WTC11 (cell line): ENCODE data around the gene LY6G5C. TPM values are rescaled to one million over a fixed set of nuclear protein-coding genes. Genes with fewer than 3 reads are reported as not detected.

Source experiments
- ATF1 ChIP-seq: sonication (generic); formaldehyde crosslinking; IDR thresholded peaks from 2 replicates; pipeline ENCODE4 v1.8.1; 2023; ENCODE audit warnings: mild to moderate bottlenecking, moderate library complexity, missing genetic modification reagents
- CREM ChIP-seq: sonication (generic); formaldehyde crosslinking; IDR thresholded peaks from 2 replicates; pipeline ENCODE4 v1.8.1; 2022; ENCODE audit warnings: mild to moderate bottlenecking, missing genetic modification reagents, moderate library complexity
- ETV6 ChIP-seq: sonication (generic); formaldehyde crosslinking; IDR thresholded peaks from 2 replicates; pipeline ENCODE4 v1.8.1; 2022; ENCODE audit warnings: mild to moderate bottlenecking, missing genetic modification reagents
- FOXK1 ChIP-seq: sonication (generic); formaldehyde crosslinking; IDR thresholded peaks from 2 replicates; pipeline ENCODE4 v1.8.0; 2022; ENCODE audit warnings: mild to moderate bottlenecking, moderate library complexity, missing genetic modification reagents
- FOXP1 ChIP-seq: sonication (generic); formaldehyde crosslinking; IDR thresholded peaks from 2 replicates; pipeline ENCODE4 v1.8.0; 2022; ENCODE audit warnings: missing genetic modification reagents, mild to moderate bottlenecking, moderate library complexity, borderline replicate concordance
- GABPB1 ChIP-seq: sonication (generic); formaldehyde crosslinking; IDR thresholded peaks from 2 replicates; pipeline ENCODE4 v1.8.1; 2023; ENCODE audit warnings: mild to moderate bottlenecking, missing genetic modification reagents
- JAZF1 ChIP-seq: fragments of 250-450 bp; sonication (Bioruptor Pico); IDR thresholded peaks from 2 replicates; pipeline ENCODE4 v1.9.0; 2021; ENCODE audit warnings: moderate library complexity, mild to moderate bottlenecking, inconsistent platforms
- NR2C2 ChIP-seq: sonication (generic); formaldehyde crosslinking; IDR thresholded peaks from 2 replicates; pipeline ENCODE4 v1.8.0; 2022; ENCODE audit warnings: mild to moderate bottlenecking, missing genetic modification reagents
- NR3C1 ChIP-seq: sonication (generic); formaldehyde crosslinking; conservative IDR thresholded peaks from 2 replicates; pipeline ENCODE4 v1.8.1; 2023; ENCODE audit warnings: low read depth, mild to moderate bottlenecking, missing genetic modification reagents
- PRRX2 ChIP-seq: fragments of 250-450 bp; sonication (Bioruptor Pico); IDR thresholded peaks from 2 replicates; pipeline ENCODE4 v1.8.0; 2021; ENCODE audit warnings: mild to moderate bottlenecking
- ZNF232 ChIP-seq: sonication (generic); formaldehyde crosslinking; IDR thresholded peaks from 2 replicates; pipeline ENCODE4 v1.8.0; 2022; ENCODE audit warnings: mild to moderate bottlenecking, missing genetic modification reagents
- ZNF317 ChIP-seq: sonication (generic); formaldehyde crosslinking; IDR thresholded peaks from 2 replicates; pipeline ENCODE4 v1.8.1; 2023; ENCODE audit warnings: low read depth, mild to moderate bottlenecking, moderate library complexity, missing genetic modification reagents, borderline replicate concordance
- ZNF396 ChIP-seq: fragments of 250-450 bp; sonication (Bioruptor Pico); IDR thresholded peaks from 2 replicates; pipeline ENCODE4 v1.8.0; 2021; ENCODE audit warnings: mild to moderate bottlenecking, moderate library complexity, borderline replicate concordance
- total RNA-seq: library from RNA; stranded (reverse); gene quantifications from 3 replicates; pipeline ENCODE4 v1.2.3, GENCODE V29; 2021
- TF ChIP-seq, protein P1 (sequence below): sonication (generic); formaldehyde crosslinking; IDR thresholded peaks from 2 replicates; pipeline ENCODE4 v1.8.1; 2023; ENCODE audit warnings: mild to moderate bottlenecking, missing genetic modification reagents, borderline replicate concordance
- TF ChIP-seq, protein P2 (sequence below): sonication (generic); formaldehyde crosslinking; IDR thresholded peaks from 2 replicates; pipeline ENCODE4 v1.8.0; 2022; ENCODE audit warnings: mild to moderate bottlenecking, missing genetic modification reagents
- TF ChIP-seq, protein P3 (sequence below): sonication (generic); formaldehyde crosslinking; IDR thresholded peaks from 2 replicates; pipeline ENCODE4 v1.8.1; 2022; ENCODE audit warnings: missing genetic modification reagents, borderline replicate concordance
- TF ChIP-seq, protein P4 (sequence below): sonication (generic); formaldehyde crosslinking; IDR thresholded peaks from 2 replicates; pipeline ENCODE4 v1.8.1; 2022; ENCODE audit warnings: low read depth, missing genetic modification reagents, borderline replicate concordance
- TF ChIP-seq, protein P5 (sequence below): fragments of 200-600 bp; IDR thresholded peaks from 2 replicates; pipeline ENCODE4 v1.8.0; 2022; ENCODE audit warnings: antibody characterized with exemption
- TF ChIP-seq, protein P6 (sequence below): sonication (generic); formaldehyde crosslinking; IDR thresholded peaks from 2 replicates; pipeline ENCODE4 v1.8.1; 2022; ENCODE audit warnings: low read depth, mild to moderate bottlenecking, moderate library complexity, missing genetic modification reagents, borderline replicate concordance

LY6G5C gene
- total RNA-seq, 1 experiment from 2014 or later, result 1.0 TPM

DNA sequence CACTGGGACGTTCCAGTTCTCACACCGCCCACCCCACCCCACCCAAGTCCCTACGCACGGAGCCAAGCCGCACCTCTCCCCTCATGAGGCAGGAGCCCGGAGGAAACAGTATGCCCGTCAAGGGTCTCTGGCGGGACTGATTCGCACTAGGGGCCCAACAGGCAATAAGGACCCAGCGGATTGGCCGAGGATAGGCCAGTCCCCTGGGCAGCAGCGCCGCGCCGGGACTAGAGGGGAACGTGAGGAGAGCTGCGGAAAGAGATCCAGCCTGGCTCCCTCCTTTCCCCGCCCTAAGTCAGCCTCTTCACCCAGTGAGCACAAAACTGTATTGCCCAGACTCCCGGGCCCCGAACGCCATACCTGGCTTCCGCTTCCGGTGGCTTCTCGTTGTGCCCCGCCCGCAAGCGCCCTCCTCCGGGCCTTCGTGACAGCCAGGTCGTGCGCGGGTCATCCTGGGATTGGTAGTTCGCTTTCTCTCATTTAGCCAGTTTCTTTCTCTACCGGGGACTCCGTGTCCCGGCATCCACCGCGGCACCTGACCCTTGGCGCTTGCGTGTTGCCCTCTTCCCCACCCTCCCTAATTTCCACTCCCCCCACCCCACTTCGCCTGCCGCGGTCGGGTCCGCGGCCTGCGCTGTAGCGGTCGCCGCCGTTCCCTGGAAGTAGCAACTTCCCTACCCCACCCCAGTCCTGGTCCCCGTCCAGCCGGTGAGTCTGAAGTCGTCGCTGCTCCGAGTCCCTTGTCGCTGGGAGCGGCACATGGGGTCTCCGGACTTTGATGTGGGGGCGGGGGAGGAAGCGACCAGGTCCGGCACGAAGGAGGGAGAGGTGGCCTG, 15.1 kb downstream of the LY6G5C start, which contains the start of gene CSNK2B (continued):
- TF ChIP-seq, protein P1, sequence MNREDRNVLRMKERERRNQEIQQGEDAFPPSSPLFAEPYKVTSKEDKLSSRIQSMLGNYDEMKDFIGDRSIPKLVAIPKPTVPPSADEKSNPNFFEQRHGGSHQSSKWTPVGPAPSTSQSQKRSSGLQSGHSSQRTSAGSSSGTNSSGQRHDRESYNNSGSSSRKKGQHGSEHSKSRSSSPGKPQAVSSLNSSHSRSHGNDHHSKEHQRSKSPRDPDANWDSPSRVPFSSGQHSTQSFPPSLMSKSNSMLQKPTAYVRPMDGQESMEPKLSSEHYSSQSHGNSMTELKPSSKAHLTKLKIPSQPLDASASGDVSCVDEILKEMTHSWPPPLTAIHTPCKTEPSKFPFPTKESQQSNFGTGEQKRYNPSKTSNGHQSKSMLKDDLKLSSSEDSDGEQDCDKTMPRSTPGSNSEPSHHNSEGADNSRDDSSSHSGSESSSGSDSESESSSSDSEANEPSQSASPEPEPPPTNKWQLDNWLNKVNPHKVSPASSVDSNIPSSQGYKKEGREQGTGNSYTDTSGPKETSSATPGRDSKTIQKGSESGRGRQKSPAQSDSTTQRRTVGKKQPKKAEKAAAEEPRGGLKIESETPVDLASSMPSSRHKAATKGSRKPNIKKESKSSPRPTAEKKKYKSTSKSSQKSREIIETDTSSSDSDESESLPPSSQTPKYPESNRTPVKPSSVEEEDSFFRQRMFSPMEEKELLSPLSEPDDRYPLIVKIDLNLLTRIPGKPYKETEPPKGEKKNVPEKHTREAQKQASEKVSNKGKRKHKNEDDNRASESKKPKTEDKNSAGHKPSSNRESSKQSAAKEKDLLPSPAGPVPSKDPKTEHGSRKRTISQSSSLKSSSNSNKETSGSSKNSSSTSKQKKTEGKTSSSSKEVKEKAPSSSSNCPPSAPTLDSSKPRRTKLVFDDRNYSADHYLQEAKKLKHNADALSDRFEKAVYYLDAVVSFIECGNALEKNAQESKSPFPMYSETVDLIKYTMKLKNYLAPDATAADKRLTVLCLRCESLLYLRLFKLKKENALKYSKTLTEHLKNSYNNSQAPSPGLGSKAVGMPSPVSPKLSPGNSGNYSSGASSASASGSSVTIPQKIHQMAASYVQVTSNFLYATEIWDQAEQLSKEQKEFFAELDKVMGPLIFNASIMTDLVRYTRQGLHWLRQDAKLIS (CRISPR knock-in tag), result no peak
- TF ChIP-seq, protein P2, sequence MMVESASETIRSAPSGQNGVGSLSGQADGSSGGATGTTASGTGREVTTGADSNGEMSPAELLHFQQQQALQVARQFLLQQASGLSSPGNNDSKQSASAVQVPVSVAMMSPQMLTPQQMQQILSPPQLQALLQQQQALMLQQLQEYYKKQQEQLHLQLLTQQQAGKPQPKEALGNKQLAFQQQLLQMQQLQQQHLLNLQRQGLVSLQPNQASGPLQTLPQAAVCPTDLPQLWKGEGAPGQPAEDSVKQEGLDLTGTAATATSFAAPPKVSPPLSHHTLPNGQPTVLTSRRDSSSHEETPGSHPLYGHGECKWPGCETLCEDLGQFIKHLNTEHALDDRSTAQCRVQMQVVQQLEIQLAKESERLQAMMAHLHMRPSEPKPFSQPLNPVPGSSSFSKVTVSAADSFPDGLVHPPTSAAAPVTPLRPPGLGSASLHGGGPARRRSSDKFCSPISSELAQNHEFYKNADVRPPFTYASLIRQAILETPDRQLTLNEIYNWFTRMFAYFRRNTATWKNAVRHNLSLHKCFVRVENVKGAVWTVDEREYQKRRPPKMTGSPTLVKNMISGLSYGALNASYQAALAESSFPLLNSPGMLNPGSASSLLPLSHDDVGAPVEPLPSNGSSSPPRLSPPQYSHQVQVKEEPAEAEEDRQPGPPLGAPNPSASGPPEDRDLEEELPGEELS (CRISPR knock-in tag), result peak; percentile 4; the same call in 1 of the 2 replicates
- TF ChIP-seq ETV6 (CRISPR knock-in tag) (0 out of 2 replicates have a peak, but pooled peaks have one; percentile 29), FOXP1 (CRISPR knock-in tag) (no peak), PRRX2 (CRISPR knock-in tag) (no peak), NR2C2 (CRISPR knock-in tag) (peak; percentile 75), ZNF317 (CRISPR knock-in tag) (no peak), JAZF1 (CRISPR knock-in tag) (no peak), NR3C1 (CRISPR knock-in tag) (no peak), ATF1 (CRISPR knock-in tag) (no peak), ZNF396 (no peak), GABPB1 (peak; percentile 76; the same call in 1 of the 2 replicates), FOXK1 (CRISPR knock-in tag) (peak; percentile 73; the same call in 1 of the 2 replicates), CREM (CRISPR knock-in tag) (peak; percentile 15; the same call in 1 of the 2 replicates), ZNF232 (CRISPR knock-in tag) (0 out of 2 replicates have a peak, but pooled peaks have one; percentile 34)
- TF ChIP-seq, protein P3, sequence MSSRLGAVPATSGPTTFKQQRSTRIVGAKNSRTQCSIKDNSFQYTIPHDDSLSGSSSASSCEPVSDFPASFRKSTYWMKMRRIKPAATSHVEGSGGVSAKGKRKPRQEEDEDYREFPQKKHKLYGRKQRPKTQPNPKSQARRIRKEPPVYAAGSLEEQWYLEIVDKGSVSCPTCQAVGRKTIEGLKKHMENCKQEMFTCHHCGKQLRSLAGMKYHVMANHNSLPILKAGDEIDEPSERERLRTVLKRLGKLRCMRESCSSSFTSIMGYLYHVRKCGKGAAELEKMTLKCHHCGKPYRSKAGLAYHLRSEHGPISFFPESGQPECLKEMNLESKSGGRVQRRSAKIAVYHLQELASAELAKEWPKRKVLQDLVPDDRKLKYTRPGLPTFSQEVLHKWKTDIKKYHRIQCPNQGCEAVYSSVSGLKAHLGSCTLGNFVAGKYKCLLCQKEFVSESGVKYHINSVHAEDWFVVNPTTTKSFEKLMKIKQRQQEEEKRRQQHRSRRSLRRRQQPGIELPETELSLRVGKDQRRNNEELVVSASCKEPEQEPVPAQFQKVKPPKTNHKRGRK (CRISPR knock-in tag), result no peak
- TF ChIP-seq, protein P4, sequence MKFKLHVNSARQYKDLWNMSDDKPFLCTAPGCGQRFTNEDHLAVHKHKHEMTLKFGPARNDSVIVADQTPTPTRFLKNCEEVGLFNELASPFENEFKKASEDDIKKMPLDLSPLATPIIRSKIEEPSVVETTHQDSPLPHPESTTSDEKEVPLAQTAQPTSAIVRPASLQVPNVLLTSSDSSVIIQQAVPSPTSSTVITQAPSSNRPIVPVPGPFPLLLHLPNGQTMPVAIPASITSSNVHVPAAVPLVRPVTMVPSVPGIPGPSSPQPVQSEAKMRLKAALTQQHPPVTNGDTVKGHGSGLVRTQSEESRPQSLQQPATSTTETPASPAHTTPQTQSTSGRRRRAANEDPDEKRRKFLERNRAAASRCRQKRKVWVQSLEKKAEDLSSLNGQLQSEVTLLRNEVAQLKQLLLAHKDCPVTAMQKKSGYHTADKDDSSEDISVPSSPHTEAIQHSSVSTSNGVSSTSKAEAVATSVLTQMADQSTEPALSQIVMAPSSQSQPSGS (CRISPR knock-in tag), result no peak
- TF ChIP-seq, protein P5, sequence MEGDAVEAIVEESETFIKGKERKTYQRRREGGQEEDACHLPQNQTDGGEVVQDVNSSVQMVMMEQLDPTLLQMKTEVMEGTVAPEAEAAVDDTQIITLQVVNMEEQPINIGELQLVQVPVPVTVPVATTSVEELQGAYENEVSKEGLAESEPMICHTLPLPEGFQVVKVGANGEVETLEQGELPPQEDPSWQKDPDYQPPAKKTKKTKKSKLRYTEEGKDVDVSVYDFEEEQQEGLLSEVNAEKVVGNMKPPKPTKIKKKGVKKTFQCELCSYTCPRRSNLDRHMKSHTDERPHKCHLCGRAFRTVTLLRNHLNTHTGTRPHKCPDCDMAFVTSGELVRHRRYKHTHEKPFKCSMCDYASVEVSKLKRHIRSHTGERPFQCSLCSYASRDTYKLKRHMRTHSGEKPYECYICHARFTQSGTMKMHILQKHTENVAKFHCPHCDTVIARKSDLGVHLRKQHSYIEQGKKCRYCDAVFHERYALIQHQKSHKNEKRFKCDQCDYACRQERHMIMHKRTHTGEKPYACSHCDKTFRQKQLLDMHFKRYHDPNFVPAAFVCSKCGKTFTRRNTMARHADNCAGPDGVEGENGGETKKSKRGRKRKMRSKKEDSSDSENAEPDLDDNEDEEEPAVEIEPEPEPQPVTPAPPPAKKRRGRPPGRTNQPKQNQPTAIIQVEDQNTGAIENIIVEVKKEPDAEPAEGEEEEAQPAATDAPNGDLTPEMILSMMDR, result no peak
- TF ChIP-seq, protein P6, sequence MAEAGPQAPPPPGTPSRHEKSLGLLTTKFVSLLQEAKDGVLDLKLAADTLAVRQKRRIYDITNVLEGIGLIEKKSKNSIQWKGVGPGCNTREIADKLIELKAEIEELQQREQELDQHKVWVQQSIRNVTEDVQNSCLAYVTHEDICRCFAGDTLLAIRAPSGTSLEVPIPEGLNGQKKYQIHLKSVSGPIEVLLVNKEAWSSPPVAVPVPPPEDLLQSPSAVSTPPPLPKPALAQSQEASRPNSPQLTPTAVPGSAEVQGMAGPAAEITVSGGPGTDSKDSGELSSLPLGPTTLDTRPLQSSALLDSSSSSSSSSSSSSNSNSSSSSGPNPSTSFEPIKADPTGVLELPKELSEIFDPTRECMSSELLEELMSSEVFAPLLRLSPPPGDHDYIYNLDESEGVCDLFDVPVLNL, result no peak
